HG03025 (cell line): Measurements from ENCODE around the gene KLRF2.
"Not testable (repeated sequence)": the region's sequence is repeated elsewhere in the genome, so short reads cannot be mapped to it uniquely, and the experiment has no call there.

Experiments used
- ATAC-seq: cut with Tn5 transposase; IDR thresholded peaks from one replicate; pipeline ENCODE4 v1.9.1; 2021; ENCODE audit warnings: mild to moderate bottlenecking, moderate library complexity; ENCODE audit not compliant: unreplicated experiment, low FRiP score

KLRF2 gene

GRCh38 chr12:9881246-9881645, at the start of gene KLRF2:
Gene KLRF2, plus strand, starts transcription at chr12:9881489. Its CDS starts 107 bp downstream, at chr12:9881596.
- ATAC-seq = no peak

GRCh38 chr12:9831720-9832119, 49.6 kb upstream of the KLRF2 start:
- ATAC-seq = no peak

GRCh38 chr12:9843407-9843806, 37.9 kb upstream of the KLRF2 start:
- no peak for ATAC-seq

- ATAC-seq = no peak
Observed at GRCh38 chr12:9848899-9849298, 32.4 kb upstream of the KLRF2 start.

- ATAC-seq = no peak
Observed at GRCh38 chr12:9851050-9851449, 30.2 kb upstream of the KLRF2 start.

GRCh38 chr12:9851927-9852326, 29.4 kb upstream of the KLRF2 start:
- ATAC-seq = no peak

GRCh38 chr12:9856151-9856550, 25.1 kb upstream of the KLRF2 start:
- ATAC-seq = no peak

- no peak for ATAC-seq
Observed at GRCh38 chr12:9856894-9857293, 24.4 kb upstream of the KLRF2 start.

- no peak for ATAC-seq
Observed at GRCh38 chr12:9858135-9858534, 23.2 kb upstream of the KLRF2 start.

- ATAC-seq = no peak
Observed at GRCh38 chr12:9864913-9865675, 16.2 kb upstream of the KLRF2 start.

GRCh38 chr12:9866860-9867269, 14.4 kb upstream of the KLRF2 start:
- ATAC-seq = no peak

- ATAC-seq = no peak
Observed at GRCh38 chr12:9867531-9867930, 13.8 kb upstream of the KLRF2 start.

GRCh38 chr12:9868311-9868801, 12.9 kb upstream of the KLRF2 start:
- no peak for ATAC-seq

GRCh38 chr12:9868951-9869306, 12.4 kb upstream of the KLRF2 start:
- ATAC-seq = no peak

- no peak for ATAC-seq
Observed at GRCh38 chr12:9869307-9870161, 11.8 kb upstream of the KLRF2 start, which contains the start of gene CLEC2B. Gene CLEC2B, minus strand, starts transcription at chr12:9869354.

GRCh38 chr12:9870286-9870866, 10.9 kb upstream of the KLRF2 start:
- no peak for ATAC-seq

- ATAC-seq = no peak
Observed at GRCh38 chr12:9872162-9872561, 9.1 kb upstream of the KLRF2 start.

GRCh38 chr12:9872742-9873141, 8.5 kb upstream of the KLRF2 start:
- no peak for ATAC-seq

GRCh38 chr12:9876120-9876519, 5.2 kb upstream of the KLRF2 start:
- ATAC-seq = not testable (repeated sequence)

- ATAC-seq = no peak
Observed at GRCh38 chr12:9880532-9881078, 684 bp upstream of the KLRF2 start.

- ATAC-seq = no peak
Observed at GRCh38 chr12:9881988-9882387, 699 bp downstream of the KLRF2 start.
